A549 (cell line): ENCODE measurements around the gene FGF6. TPM values are rescaled to one million over a fixed set of nuclear protein-coding genes. Genes with fewer than 3 reads are reported as not detected.

ENCODE experiments used
- ATAC-seq, 2 experiments: fragments of 200-7000 bp in 1 of 2; fragments of >200 bp in 1 of 2; cut with Nextera tagmentation in 1 of 2; cut with Tn5 transposase in 1 of 2; 3 replicates each; pipeline versions ENCODE4 v1.8.0 to v1.9.1; 2018 to 2020; ENCODE audit warnings: mild to moderate bottlenecking in 1 of 2, moderate library complexity in 1 of 2
- CTCF ChIA-PET: fragments of 300-600 bp; sonication (Branson Sonifier 250); formaldehyde crosslinking; extraction: SDS; loops from one replicate; lab custom pipeline; 2021; ENCODE audit warnings: antibody characterized with exemption, inconsistent platforms; lab: Yijun Ruan, JAX
- POLR2A ChIA-PET: fragments of 350-600 bp; formaldehyde crosslinking; extraction: SDS; loops from one replicate; lab custom pipeline; 2021; ENCODE audit warnings: antibody characterized with exemption, inconsistent platforms; lab: Yijun Ruan, JAX
- DNase-seq, 2 experiments: peaks; one replicate each; pipeline versions ENCODE4 v3.0.0 to v3.0.0-alpha.2; 2011 to 2016; ENCODE audit warnings: low read depth in 1 of 2, low spot score in 1 of 2
- FAIRE-seq: peaks from 2 replicates; lab custom pipeline; 2011; peaks lifted over from hg19 to GRCh38; lab: Jason Lieb, UNC
- H3K27ac ChIP-seq, 2 experiments: fragments of >200 bp; sonication (Bioruptor Twin); formaldehyde crosslinking; 3 replicates each; pipeline ENCODE4 v1.5.1; 2016 to 2017
- H3K4me1 ChIP-seq: fragments of >200 bp; sonication (Bioruptor Twin); formaldehyde crosslinking; 3 replicates; pipeline ENCODE4 v1.6.1; 2016
- H3K4me2 ChIP-seq: fragments of >200 bp; sonication (Bioruptor Twin); formaldehyde crosslinking; 3 replicates; pipeline ENCODE4 v1.6.1; 2016
- H3K4me3 ChIP-seq: fragments of >200 bp; sonication (Bioruptor Twin); formaldehyde crosslinking; 3 replicates; pipeline ENCODE4 v1.5.1; 2016
- H3K9me3 ChIP-seq: fragments of >200 bp; sonication (Bioruptor Twin); formaldehyde crosslinking; 3 replicates; pipeline ENCODE4 v1.6.1; 2016
- ATOH8 ChIP-seq: fragments of 250-450 bp; sonication (Bioruptor Pico); IDR thresholded peaks from 2 replicates; pipeline ENCODE4 v1.5.0; 2020; ENCODE audit warnings: low read depth, mild to moderate bottlenecking, moderate library complexity
- BCL3 ChIP-seq: fragments of >200 bp; sonication (Bioruptor Twin); formaldehyde crosslinking; IDR thresholded peaks from 3 replicates; pipeline ENCODE4 v1.6.1; 2016
- CBX2 ChIP-seq: fragments of 200-600 bp; sonication (generic); IDR thresholded peaks from 2 replicates; pipeline ENCODE4 v1.6.1; 2016; ENCODE audit warnings: low read depth, mild to moderate bottlenecking, borderline replicate concordance
- CBX8 ChIP-seq: fragments of 200-600 bp; sonication (generic); IDR thresholded peaks from 2 replicates; pipeline ENCODE4 v1.6.1; 2016
- CTCF ChIP-seq: fragments of >200 bp; sonication (Bioruptor Twin); formaldehyde crosslinking; IDR thresholded peaks from 3 replicates; pipeline ENCODE4 v1.5.1; 2016
- EHF ChIP-seq: fragments of 250-450 bp; sonication (Bioruptor Pico); IDR thresholded peaks from 2 replicates; pipeline ENCODE4 v1.5.0; 2020; ENCODE audit warnings: mild to moderate bottlenecking
- ELK1 ChIP-seq: fragments of 150-350 bp; IDR thresholded peaks from 2 replicates; pipeline ENCODE4 v1.6.1; 2014; ENCODE audit warnings: low read depth, mild to moderate bottlenecking, low read length
- FOSB ChIP-seq: fragments of 250-450 bp; sonication (Bioruptor Pico); IDR thresholded peaks from 2 replicates; pipeline ENCODE4 v1.5.0; 2020; ENCODE audit warnings: mild to moderate bottlenecking, moderate library complexity
- GATA3 ChIP-seq: IDR thresholded peaks from 2 replicates; pipeline ENCODE4 v1.6.1; 2012; ENCODE audit warnings: borderline replicate concordance
- HDAC2 ChIP-seq: fragments of 200-600 bp; sonication (generic); IDR thresholded peaks from 2 replicates; pipeline ENCODE4 v1.6.1; 2016
- HOXB5 ChIP-seq: fragments of 250-450 bp; sonication (Bioruptor Pico); IDR thresholded peaks from 2 replicates; pipeline ENCODE4 v1.5.0; 2020; ENCODE audit warnings: mild to moderate bottlenecking, moderate library complexity
- JUN ChIP-seq, 2 experiments: fragments of >200 bp; sonication (Bioruptor Twin); formaldehyde crosslinking; IDR thresholded peaks; 2 replicates in 1 of 2; 3 replicates in 1 of 2; pipeline ENCODE4 v1.6.1; 2016 to 2017
- MAZ ChIP-seq: fragments of 150-350 bp; IDR thresholded peaks from 2 replicates; pipeline ENCODE4 v1.6.1; 2014; ENCODE audit warnings: antibody characterized with exemption, low read depth, low read length, borderline replicate concordance
- NFE2L2 ChIP-seq: fragments of 150-350 bp; conservative IDR thresholded peaks from 2 replicates; pipeline ENCODE4 v1.6.1; 2014; ENCODE audit warnings: low read length
- NR3C1 ChIP-seq: fragments of >200 bp; sonication (Bioruptor Twin); formaldehyde crosslinking; IDR thresholded peaks from 3 replicates; pipeline ENCODE4 v1.6.1; 2017
- POLR2A ChIP-seq: IDR thresholded peaks from 2 replicates; pipeline ENCODE4 v1.6.1; 2012; ENCODE audit warnings: mild to moderate bottlenecking, low read length
- RNF2 ChIP-seq: fragments of 200-600 bp; sonication (generic); IDR thresholded peaks from 2 replicates; pipeline ENCODE4 v1.6.1; 2016; ENCODE audit warnings: low read depth, mild to moderate bottlenecking, antibody characterized with exemption, moderate library complexity, borderline replicate concordance
- TP53 ChIP-seq: fragments of 250-450 bp; sonication (Bioruptor Pico); IDR thresholded peaks from 2 replicates; pipeline ENCODE4 v1.5.0; 2021; ENCODE audit warnings: mild to moderate bottlenecking, moderate library complexity
- USF2 ChIP-seq: fragments of 450-650 bp; IDR thresholded peaks from 2 replicates; pipeline ENCODE4 v1.6.1; 2014; ENCODE audit warnings: antibody characterized with exemption
- ZC3H11A ChIP-seq: fragments of 450-650 bp; IDR thresholded peaks from 2 replicates; pipeline ENCODE4 v1.6.1; 2014; ENCODE audit warnings: antibody characterized with exemption, mild to moderate bottlenecking
- ZFP36 ChIP-seq: fragments of 450-650 bp; IDR thresholded peaks from 2 replicates; pipeline ENCODE4 v1.6.1; 2014; ENCODE audit warnings: borderline replicate concordance; ENCODE audit not compliant: partially characterized antibody
- ZNF302 ChIP-seq: fragments of 250-450 bp; sonication (Bioruptor Pico); IDR thresholded peaks from 2 replicates; pipeline ENCODE4 v1.9.0; 2021; ENCODE audit warnings: inconsistent platforms, mild to moderate bottlenecking, moderate library complexity
- WGBS: methylation state at CpG from one replicate; pipeline ENCODE4 v1.1.6; 2017; ENCODE audit errors: missing lambda C conversion rate; 5-methylcytosine and 5-hydroxymethylcytosine counted together
- polyA plus RNA-seq, 4 experiments: library from polyadenylated mRNA; depleted of rRNA in 3 of 4; stranded (reverse); fragments of >200 nt; fragmentation: RNase III in 1 of 4; extraction: RNeasy Plus Mini Kit Qiagen cat#74134 plus additional on column Dnase treatment in 1 of 4; gene quantifications; 2 replicates in 3 of 4; 3 replicates in 1 of 4; pipeline ENCODE4 v1.2.3, GENCODE V29; 2011 to 2017

FGF6 gene
- polyA plus RNA-seq, 2 of the 4 experiments (the other 2 are of a cell fraction), result not detected

GRCh38 chr12:4393211-4393610 lies 52.4 kb downstream of the FGF6 start:
- 3% methylated on average over 5 of the region's 5 CpGs for WGBS
- Histone ChIP-seq H3K4me1 (no peaks in the 10 kb centered on the region), H3K4me2 (no peak overlapping the region), H3K4me3 (no peak overlapping the region), H3K9me3 (no peaks in the 10 kb centered on the region), H3K27ac (no peak overlapping the region)
- POLR2A ChIA-PET, result no interaction called here
- CTCF ChIA-PET, result interaction anchor here (0.6 to 1.0 kb wide), 2 partner anchors 12 to 116 kb away, joined by 3 read pairs; no protein-coding TSS in a partner anchor
- FAIRE-seq (no peak), DNase-seq (no peak), ATAC-seq (no peak)
- TF ChIP-seq FOSB (CRISPR knock-in tag) (no peak), RNF2 (peak; percentile 81), CBX8 (peak; percentile 87)

GRCh38 chr12:4392223-4392742 lies 53.3 kb downstream of the FGF6 start:
- ATAC-seq (peak in 1 of 2 experiments; percentile 21; a peak in 1 of 6 replicates), FAIRE-seq (no peak), DNase-seq (no peak)
- TF ChIP-seq MAZ (no peak), ZC3H11A (no peak), ZNF302 (no peak), HOXB5 (CRISPR knock-in tag) (no peak), NR3C1 (no peak), POLR2A (no peak), ATOH8 (CRISPR knock-in tag) (no peak), CTCF (no peak), CBX2 (no peak), BCL3 (no peak), USF2 (no peak), JUN (IDR thresholded peaks at IDR 0.05) (no peak), ZFP36 (no peak), ELK1 (no peak), TP53 (CRISPR knock-in tag) (no peak), NFE2L2 (no peak), GATA3 (no peak), HDAC2 (no peak), EHF (CRISPR knock-in tag) (no peak)
- WGBS, result 24% methylated on average over 9 of the region's 15 CpGs
- H3K9me3 ChIP-seq, result no peaks in the 10 kb centered on the region
- POLR2A ChIA-PET, result no interaction called here
- H3K4me1 ChIP-seq, result no peaks in the 10 kb centered on the region
- H3K4me3 ChIP-seq, result no peak overlapping the region
- CTCF ChIA-PET, result interaction anchor here (1.0 kb wide), 1 partner anchor 115 kb away, joined by 3 read pairs; no protein-coding TSS in a partner anchor
- no peak overlapping the region for H3K4me2 ChIP-seq
- H3K27ac ChIP-seq, result no peak overlapping the region
